ENCODE results near the gene FASN. TPM values are rescaled to one million over a fixed set of nuclear protein-coding genes. Genes with fewer than 3 reads are reported as not detected.

The FASN gene
- total and polyA plus RNA-seq, 2 of the 13 experiments (the other 11 are each of a cell fraction or from before 2014, with no cell fraction given), result 51.7 to 101 TPM

DNA sequence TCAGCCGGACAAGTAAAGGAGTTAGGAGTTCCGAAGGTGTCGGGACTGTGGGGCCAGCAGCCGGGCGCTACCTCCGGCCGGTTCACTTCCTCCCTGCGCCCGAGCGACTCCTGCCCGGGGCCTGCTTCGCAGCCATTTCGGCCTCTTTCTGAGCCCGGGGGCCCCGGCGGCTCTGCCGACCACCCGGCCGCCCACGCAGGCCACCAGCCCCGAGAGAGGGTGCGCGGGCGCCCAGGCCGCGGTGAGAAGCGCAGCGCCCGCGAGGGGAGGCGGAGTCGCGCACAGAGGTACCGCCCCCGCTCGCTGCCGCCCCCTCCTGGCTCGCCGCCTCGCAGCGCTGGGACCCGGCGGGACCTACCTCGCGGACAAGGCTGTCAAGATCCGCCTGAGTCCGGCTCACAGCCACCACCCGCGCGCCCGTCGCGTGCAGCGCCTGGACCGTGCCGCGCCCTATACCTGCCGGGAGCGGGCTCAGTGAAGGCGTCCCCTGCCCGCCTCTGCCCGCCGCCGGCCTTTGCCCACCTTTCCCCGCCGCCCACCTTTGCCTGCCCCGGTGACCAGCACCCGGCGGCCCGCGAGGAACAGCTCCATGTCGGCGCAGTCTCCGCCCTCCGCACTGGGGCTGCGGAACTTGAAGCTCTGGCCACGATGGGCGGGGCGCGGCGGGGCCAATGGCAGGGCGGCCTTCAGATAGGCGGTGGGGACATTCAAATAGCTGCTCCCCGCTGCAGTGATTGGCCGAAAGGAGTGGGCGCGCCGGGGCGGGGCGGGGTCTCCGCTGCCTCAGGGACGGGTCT is 60.7 kb downstream of the FASN start, which contains the start of gene DCXR (continued):
- peak; percentile 43; the same call in 1 of the 2 replicates for TF ChIP-seq DPF2 (CRISPR knock-in tag; IDR thresholded peaks at IDR 0.05; ENCODE audit: borderline replicate concordance, low read depth)
- TF ChIP-seq ZNF431 (CRISPR knock-in tag; IDR thresholded peaks at IDR 0.05; ENCODE audit: borderline replicate concordance, low read depth), result peak; percentile 78; the same call in 1 of the 2 replicates
- no peak for TF ChIP-seq ZNF503 (CRISPR knock-in tag; IDR thresholded peaks at IDR 0.05)
- no peak for TF ChIP-seq THYN1 (CRISPR knock-in tag; IDR thresholded peaks at IDR 0.05; ENCODE audit: borderline replicate concordance, low read depth)
- no peak for TF ChIP-seq ZKSCAN1 (IDR thresholded peaks at IDR 0.05; ENCODE audit: low read length)
- peak; percentile 99 for TF ChIP-seq RBFOX2 (IDR thresholded peaks at IDR 0.05; ENCODE audit: low read depth, low read length)
- TF ChIP-seq KAT8 (CRISPR knock-in tag; IDR thresholded peaks at IDR 0.05), result peak; percentile 82
- TF ChIP-seq ZNF747 (CRISPR knock-in tag; IDR thresholded peaks at IDR 0.05; ENCODE audit: borderline replicate concordance), result peak; percentile 84; the same call in 1 of the 2 replicates
- TF ChIP-seq CBFB (CRISPR knock-in tag; IDR thresholded peaks at IDR 0.05), result no peak; the same call in 1 of the 2 replicates
- TF ChIP-seq ZNF253 (CRISPR knock-in tag; IDR thresholded peaks at IDR 0.05; ENCODE audit: borderline replicate concordance), result peak; percentile 90; the same call in 1 of the 2 replicates
- TF ChIP-seq SPEN (CRISPR knock-in tag; IDR thresholded peaks at IDR 0.05; ENCODE audit: low read depth), result peak; percentile 91
- TF ChIP-seq NR2F1 (CRISPR knock-in tag; IDR thresholded peaks at IDR 0.05), result peak in 1 of 2 experiments; percentile 41; a peak in 1 of 4 replicates
- 0 out of 2 replicates have a peak, but pooled peaks have one; percentile 51 for TF ChIP-seq PAWR (CRISPR knock-in tag; IDR thresholded peaks at IDR 0.05; ENCODE audit: borderline replicate concordance)
- TF ChIP-seq, protein P1, sequence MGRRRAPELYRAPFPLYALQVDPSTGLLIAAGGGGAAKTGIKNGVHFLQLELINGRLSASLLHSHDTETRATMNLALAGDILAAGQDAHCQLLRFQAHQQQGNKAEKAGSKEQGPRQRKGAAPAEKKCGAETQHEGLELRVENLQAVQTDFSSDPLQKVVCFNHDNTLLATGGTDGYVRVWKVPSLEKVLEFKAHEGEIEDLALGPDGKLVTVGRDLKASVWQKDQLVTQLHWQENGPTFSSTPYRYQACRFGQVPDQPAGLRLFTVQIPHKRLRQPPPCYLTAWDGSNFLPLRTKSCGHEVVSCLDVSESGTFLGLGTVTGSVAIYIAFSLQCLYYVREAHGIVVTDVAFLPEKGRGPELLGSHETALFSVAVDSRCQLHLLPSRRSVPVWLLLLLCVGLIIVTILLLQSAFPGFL (CRISPR knock-in tag; IDR thresholded peaks at IDR 0.05), result no peak
- TF ChIP-seq NAIF1 (CRISPR knock-in tag; IDR thresholded peaks at IDR 0.05; ENCODE audit: borderline replicate concordance), result no peak
- TF ChIP-seq, protein P2, sequence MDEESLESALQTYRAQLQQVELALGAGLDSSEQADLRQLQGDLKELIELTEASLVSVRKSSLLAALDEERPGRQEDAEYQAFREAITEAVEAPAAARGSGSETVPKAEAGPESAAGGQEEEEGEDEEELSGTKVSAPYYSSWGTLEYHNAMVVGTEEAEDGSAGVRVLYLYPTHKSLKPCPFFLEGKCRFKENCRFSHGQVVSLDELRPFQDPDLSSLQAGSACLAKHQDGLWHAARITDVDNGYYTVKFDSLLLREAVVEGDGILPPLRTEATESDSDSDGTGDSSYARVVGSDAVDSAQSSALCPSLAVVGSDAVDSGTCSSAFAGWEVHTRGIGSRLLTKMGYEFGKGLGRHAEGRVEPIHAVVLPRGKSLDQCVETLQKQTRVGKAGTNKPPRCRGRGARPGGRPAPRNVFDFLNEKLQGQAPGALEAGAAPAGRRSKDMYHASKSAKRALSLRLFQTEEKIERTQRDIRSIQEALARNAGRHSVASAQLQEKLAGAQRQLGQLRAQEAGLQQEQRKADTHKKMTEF (CRISPR knock-in tag; IDR thresholded peaks at IDR 0.05), result peak; percentile 98
- no peak for TF ChIP-seq ZBTB37 (CRISPR knock-in tag; IDR thresholded peaks at IDR 0.05)
- TF ChIP-seq HOXA5 (CRISPR knock-in tag; IDR thresholded peaks at IDR 0.05), result 0 out of 2 replicates have a peak, but pooled peaks have one; percentile 50
- peak; percentile 63; the same call in 1 of the 2 replicates for TF ChIP-seq SMAD3 (CRISPR knock-in tag; IDR thresholded peaks at IDR 0.05)
- TF ChIP-seq ZNF598 (CRISPR knock-in tag; IDR thresholded peaks at IDR 0.05; ENCODE audit: borderline replicate concordance), result no peak; the same call in 1 of the 2 replicates
- TF ChIP-seq FOXO1 (CRISPR knock-in tag; IDR thresholded peaks at IDR 0.05), result peak; percentile 70
- no peak; the same call in 1 of the 2 replicates for TF ChIP-seq ZBTB8A (CRISPR knock-in tag; IDR thresholded peaks at IDR 0.05; ENCODE audit: borderline replicate concordance, low read depth)

All from HepG2 (cell line).